Thyroid gland (tissue), 4 donors: Measurements from ENCODE around the gene CCNK.

Experiments used
- CTCF ChIP-seq, 6 experiments: fragments of 200-600 bp in 3 of 6; fragments of 450-650 bp in 3 of 6; sonication (generic) in 3 of 6; IDR thresholded peaks; one replicate each; pipeline ENCODE4 v1.5.1; 2016 to 2019; ENCODE audit warnings: antibody characterized with exemption in 6 of 6, mild to moderate bottlenecking in 2 of 6, inconsistent platforms in 1 of 6, moderate library complexity in 1 of 6
- POLR2A ChIP-seq, 2 donors: fragments of 450-650 bp; IDR thresholded peaks; one replicate each; pipeline ENCODE4 v1.6.1; 2017; ENCODE audit warnings: antibody characterized with exemption in 2 of 2, mild to moderate bottlenecking in 2 of 2, moderate library complexity in 1 of 2

- TF ChIP-seq POLR2A (IDR thresholded peaks at IDR 0.05), result no peak
- no peak for TF ChIP-seq CTCF (IDR thresholded peaks at IDR 0.05)
Measured at GRCh38 chr14:99463974-99464373, 17.2 kb upstream of the CCNK start.
